Osteoblast (primary cell): ENCODE results near the gene DCX. TPM values are rescaled to one million over a fixed set of nuclear protein-coding genes. Genes with fewer than 3 reads are reported as not detected.

ENCODE experiments used
- DNase-seq: peaks from one replicate; pipeline ENCODE4 v3.0.0; 2011; ENCODE audit warnings: low spot score, mixed read lengths; ENCODE audit not compliant: insufficient read length; ENCODE audit errors: missing footprints
- H2AFZ ChIP-seq: 2 replicates; pipeline ENCODE4 v1.6.0; 2011; ENCODE audit warnings: mild to moderate bottlenecking, low read length
- H3K27ac ChIP-seq: 2 replicates; pipeline ENCODE4 v1.5.1; 2011; ENCODE audit warnings: mild to moderate bottlenecking, low read depth, low read length, moderate library complexity
- H3K27me3 ChIP-seq: 2 replicates; pipeline ENCODE4 v1.6.0; 2012; ENCODE audit warnings: mild to moderate bottlenecking, control low read depth, inconsistent platforms, low read length, moderate library complexity; ENCODE audit not compliant: insufficient read depth
- H3K36me3 ChIP-seq: 2 replicates; pipeline ENCODE4 v1.5.1; 2011; ENCODE audit warnings: mild to moderate bottlenecking, low read length, control low read depth, moderate library complexity; ENCODE audit not compliant: insufficient read depth
- H3K4me1 ChIP-seq: 2 replicates; pipeline ENCODE4 v1.5.1; 2011; ENCODE audit warnings: mild to moderate bottlenecking, low read length, control low read depth, moderate library complexity; ENCODE audit not compliant: insufficient read depth
- H3K4me2 ChIP-seq: 2 replicates; pipeline ENCODE4 v1.6.0; 2011; ENCODE audit warnings: mild to moderate bottlenecking, low read length; ENCODE audit not compliant: insufficient read depth
- H3K4me3 ChIP-seq: fragments of 200-600 bp; sonication (generic); 3 replicates; pipeline ENCODE4 v1.5.1; 2012; ENCODE audit warnings: mild to moderate bottlenecking, low read length, inconsistent platforms; ENCODE audit not compliant: insufficient read depth
- H3K79me2 ChIP-seq: 2 replicates; pipeline ENCODE4 v1.6.0; 2012; ENCODE audit warnings: mild to moderate bottlenecking, low read length, control low read depth, inconsistent platforms; ENCODE audit not compliant: insufficient read depth
- H3K9me3 ChIP-seq: 2 replicates; pipeline ENCODE4 v1.5.1; 2011; ENCODE audit warnings: low read depth, low read length, control low read depth
- H4K20me1 ChIP-seq: 2 replicates; pipeline ENCODE4 v1.6.0; 2012; ENCODE audit warnings: mild to moderate bottlenecking, low read length, control low read depth; ENCODE audit not compliant: insufficient read depth
- CTCF ChIP-seq: IDR thresholded peaks from 2 replicates; pipeline ENCODE4 v1.5.1; 2011; ENCODE audit warnings: mild to moderate bottlenecking, low read depth, low read length, moderate library complexity; ENCODE audit errors: extremely low read depth
- total RNA-seq: library from RNA; depleted of rRNA; stranded (reverse); fragments of >200 nt; gene quantifications from 2 replicates; pipeline ENCODE4 v1.2.3, GENCODE V29; 2012

DCX gene
- total RNA-seq, 1 donor: not detected

GRCh38 chrX:111407948-111408347 lies 4.0 kb downstream of the DCX start:
- Histone ChIP-seq H3K4me3 (no peak overlapping the region), H2AFZ (no peak overlapping the region), H3K4me2 (no peak overlapping the region), H4K20me1 (no peaks in the 10 kb centered on the region), H3K79me2 (no peaks in the 10 kb centered on the region), H3K27ac (no peak overlapping the region), H3K36me3 (no peaks in the 10 kb centered on the region), H3K9me3 (no peaks in the 10 kb centered on the region), H3K4me1 (no peaks in the 10 kb centered on the region), H3K27me3 (no peaks in the 10 kb centered on the region)
- DNase-seq: no peak
- no peak for TF ChIP-seq CTCF

GRCh38 chrX:111402344-111402743 lies 9.6 kb downstream of the DCX start:
- no peaks in the 10 kb centered on the region for H3K79me2 ChIP-seq
- H3K9me3 ChIP-seq: no peaks in the 10 kb centered on the region
- no peaks in the 10 kb centered on the region for H3K4me1 ChIP-seq
- H3K4me2 ChIP-seq: no peak overlapping the region
- no peaks in the 10 kb centered on the region for H4K20me1 ChIP-seq
- H3K36me3 ChIP-seq: no peaks in the 10 kb centered on the region
- H2AFZ ChIP-seq: no peak overlapping the region
- H3K27ac ChIP-seq: no peak overlapping the region
- peaks cover 12% of the 10 kb centered on the region for H3K27me3 ChIP-seq
- no peak overlapping the region for H3K4me3 ChIP-seq
- DNase-seq: no peak
- TF ChIP-seq CTCF: no peak

- H3K27ac ChIP-seq: no peak overlapping the region
- peaks cover 8% of the 10 kb centered on the region for H3K27me3 ChIP-seq
- TF ChIP-seq CTCF: no peak
- H3K9me3 ChIP-seq: no peaks in the 10 kb centered on the region
- no peak overlapping the region for H2AFZ ChIP-seq
- H3K36me3 ChIP-seq: no peaks in the 10 kb centered on the region
- H3K79me2 ChIP-seq: no peaks in the 10 kb centered on the region
- no peak overlapping the region for H3K4me2 ChIP-seq
- DNase-seq: no peak
- H4K20me1 ChIP-seq: no peaks in the 10 kb centered on the region
- H3K4me3 ChIP-seq: no peak overlapping the region
- H3K4me1 ChIP-seq: no peaks in the 10 kb centered on the region
These were observed 16.8 kb downstream of the DCX start for GRCh38 chrX:111395149-111395548.

- Histone ChIP-seq H3K79me2 (no peaks in the 10 kb centered on the region), H3K4me1 (no peaks in the 10 kb centered on the region), H3K9me3 (no peaks in the 10 kb centered on the region), H3K4me2 (no peak overlapping the region), H3K27me3 (peaks cover 8% of the 10 kb centered on the region), H3K36me3 (no peaks in the 10 kb centered on the region), H3K27ac (no peak overlapping the region), H3K4me3 (no peak overlapping the region), H4K20me1 (no peaks in the 10 kb centered on the region), H2AFZ (no peak overlapping the region)
- no peak for DNase-seq
- TF ChIP-seq CTCF: no peak
These were observed 17.4 kb downstream of the DCX start for GRCh38 chrX:111394569-111394968.
